Aorta (tissue), 5 donors: ENCODE data around the gene KIRREL2. TPM values are rescaled to one million over a fixed set of nuclear protein-coding genes. Genes with fewer than 3 reads are reported as not detected.
A peak's percentile ranks its signal among the peaks of the same experiment; 100 is the strongest.

Experiments
- ATAC-seq: fragments of 200-7000 bp; cut with Tn5 transposase; one replicate; pipeline ENCODE4 v1.9.1; 2022; ENCODE audit warnings: moderate library complexity; ENCODE audit not compliant: low FRiP score
- DNase-seq, 2 donors: peaks; one replicate each; pipeline ENCODE4 v3.0.0-alpha.2; 2020
- H3K27ac ChIP-seq, 2 donors: one replicate each; pipeline ENCODE4 v1.5.1; 2013; ENCODE audit warnings: low read length in 2 of 2, mild to moderate bottlenecking in 2 of 2, moderate library complexity in 2 of 2, control low read depth in 1 of 2, inconsistent platforms in 1 of 2, low read depth in 1 of 2
- H3K27me3 ChIP-seq, 2 donors: one replicate each; pipeline ENCODE4 v1.6.1; 2013; ENCODE audit warnings: control low read depth in 1 of 2, low read length in 1 of 2, mild to moderate bottlenecking in 1 of 2, moderate library complexity in 1 of 2; ENCODE audit not compliant: insufficient read depth in 2 of 2, control insufficient read depth in 1 of 2
- H3K36me3 ChIP-seq, 2 donors: one replicate each; pipeline ENCODE4 v1.6.1; 2013; ENCODE audit warnings: control low read depth in 1 of 2, low read length in 1 of 2, mild to moderate bottlenecking in 1 of 2; ENCODE audit not compliant: insufficient read depth in 2 of 2, control insufficient read depth in 1 of 2
- H3K4me1 ChIP-seq, 2 donors: one replicate each; pipeline ENCODE4 v1.6.1; 2013; ENCODE audit warnings: low read length in 2 of 2, control low read depth in 1 of 2, mild to moderate bottlenecking in 1 of 2, moderate library complexity in 1 of 2; ENCODE audit not compliant: insufficient read depth in 2 of 2, control insufficient read depth in 1 of 2
- H3K4me3 ChIP-seq, 2 donors: one replicate each; pipeline ENCODE4 v1.5.1; 2013; ENCODE audit warnings: low read length in 2 of 2, control low read depth in 1 of 2, mild to moderate bottlenecking in 1 of 2
- H3K9me3 ChIP-seq: one replicate; pipeline ENCODE4 v1.6.1; 2013; ENCODE audit warnings: mild to moderate bottlenecking, low read length; ENCODE audit not compliant: control insufficient read depth
- WGBS, 2 donors: extraction: QIAGEN DNeasy Blood & Tissue Kit; methylation state at CpG; one replicate each; pipeline ENCODE4 v1.1.7; 2013; 5-methylcytosine and 5-hydroxymethylcytosine counted together
- intact Hi-C, 2 donors: fragments of 100-400 bp; cut with DNase I; formaldehyde crosslinking; loops; one replicate each; pipeline versions ENCODE4 v1.14.2 to v1.15.0; 2022
- polyA plus RNA-seq, 2 donors: library from polyadenylated mRNA; stranded (reverse); fragments of 200-250 nt; gene quantifications; one replicate each; pipeline ENCODE4 v1.2.3, GENCODE V29; 2013
- total RNA-seq, 2 donors: library from RNA; stranded (reverse); fragmentation: NEBNext Ultra II Directional; extraction: Animal tissue kit (Norgen Biotek cat#: 25700); gene quantifications; one replicate each; pipeline ENCODE4 v1.2.1, GENCODE V29; 2021
- donor health status: healthy with polysubstance abuse.
- donor health status: Bipolar disorder and iron deficiency.
- donor health status: DM: no; HTN: no; CAD: no.
- donor health status: DM: no; HTN: no; CAD: no.
- donor health status: DM: yes; HTN: yes; CAD: no.

KIRREL2 gene
- total and polyA plus RNA-seq, 4 donors: 0.08 to 0.50 TPM; not detected in 2

DNA sequence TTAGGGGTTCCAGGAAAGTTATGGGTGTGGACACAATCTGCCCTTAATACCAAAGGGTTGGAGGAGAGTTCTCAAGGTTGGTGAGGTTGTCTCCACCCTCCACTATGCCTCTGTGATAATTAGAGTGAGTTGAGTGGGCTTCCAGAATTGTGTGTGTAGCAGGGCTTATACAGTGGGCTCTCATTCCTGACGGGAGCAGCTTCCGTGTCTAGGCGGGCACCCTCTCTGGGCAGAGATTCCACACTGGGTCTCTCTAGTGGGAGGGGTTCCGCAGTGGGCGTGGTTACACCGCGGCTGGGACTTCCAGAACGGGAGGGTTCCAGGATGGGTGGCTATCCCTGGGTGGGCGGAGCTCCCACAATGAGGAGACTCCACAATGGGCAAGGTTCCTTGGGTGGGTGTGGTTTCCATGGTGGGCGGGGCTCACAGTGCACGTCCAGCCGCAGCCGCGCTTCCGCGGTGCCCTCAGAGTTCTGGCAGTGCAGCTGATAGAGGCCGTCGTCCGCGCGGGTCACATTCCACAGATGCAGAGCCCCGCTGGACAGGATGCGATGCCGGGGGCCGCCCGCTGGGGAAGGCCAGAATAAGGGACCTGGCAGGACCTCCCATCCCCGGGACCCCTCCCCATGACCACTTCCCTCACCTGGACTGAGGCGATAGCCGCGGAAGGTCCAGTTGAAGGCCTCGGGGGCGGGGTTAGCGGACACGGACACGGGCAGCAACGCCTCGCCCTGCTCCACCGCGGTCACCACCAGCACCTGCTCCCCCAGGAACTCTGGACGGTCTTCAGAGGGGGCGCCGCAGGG, 12.8 kb upstream of the KIRREL2 start:
- DNase-seq: no peak
- no peaks in the 10 kb centered on the region for H3K36me3 ChIP-seq
- peaks cover 0 to 3% of the 10 kb centered on the region in 2 donors for H3K27me3 ChIP-seq
- no peak for ATAC-seq
- no peaks in the 10 kb centered on the region for H3K4me1 ChIP-seq
- H3K27ac ChIP-seq: no peak overlapping the region
- peaks cover 4% of the 10 kb centered on the region for H3K9me3 ChIP-seq
- intact Hi-C loops: no loop called here
- H3K4me3 ChIP-seq: no peak overlapping the region
- 5 to 7% methylated on average over 37 to 42 of the region's 42 CpGs for WGBS, 2 donors

DNA sequence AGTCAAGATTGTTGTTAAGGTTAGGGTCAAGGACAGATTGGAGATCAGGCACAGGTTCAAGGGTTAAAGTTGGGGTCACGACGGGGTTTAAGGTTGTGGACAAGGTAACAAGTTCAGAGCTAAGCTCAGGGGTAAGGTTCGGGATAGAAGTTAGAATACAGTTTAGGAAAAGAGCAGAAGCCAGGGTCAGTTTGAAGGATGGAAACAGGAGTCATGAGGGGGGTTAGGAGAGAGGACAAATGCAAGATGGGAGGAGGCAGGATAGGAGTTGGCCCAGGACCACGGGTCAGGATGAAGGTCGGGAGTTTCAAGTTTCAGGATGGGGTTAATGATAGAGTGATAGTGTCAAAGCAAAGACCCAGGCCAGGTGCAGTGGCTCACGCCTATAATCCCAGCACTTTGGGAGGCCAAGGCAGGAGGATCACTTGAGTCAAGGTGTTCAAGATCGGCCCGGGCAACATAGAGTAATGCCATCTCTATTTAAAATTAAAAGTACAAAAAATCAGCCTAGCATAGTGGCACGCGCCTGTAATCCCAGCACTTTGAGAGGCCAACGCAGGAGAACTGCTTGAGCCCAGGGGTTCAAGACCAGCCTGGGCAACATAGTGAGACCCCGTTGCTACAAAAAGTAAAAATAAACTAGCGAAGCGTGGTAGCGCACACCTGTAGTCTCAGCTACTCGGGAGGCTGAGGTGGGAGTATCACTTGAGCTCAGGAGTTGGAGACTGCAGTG, 12.1 kb upstream of the KIRREL2 start:
- Histone ChIP-seq H3K4me1 (no peaks in the 10 kb centered on the region), H3K9me3 (no peaks in the 10 kb centered on the region), H3K4me3 (no peak overlapping the region), H3K27me3 (peaks cover 0 to 3% of the 10 kb centered on the region in 2 donors), H3K27ac (no peak overlapping the region), H3K36me3 (no peaks in the 10 kb centered on the region)
- DNase-seq (no peak), ATAC-seq (no peak)
- 58 to 62% methylated on average over 16 of the region's 16 CpGs for whole genome bisulfite sequencing, 2 donors
- intact Hi-C loops: no loop called here

DNA sequence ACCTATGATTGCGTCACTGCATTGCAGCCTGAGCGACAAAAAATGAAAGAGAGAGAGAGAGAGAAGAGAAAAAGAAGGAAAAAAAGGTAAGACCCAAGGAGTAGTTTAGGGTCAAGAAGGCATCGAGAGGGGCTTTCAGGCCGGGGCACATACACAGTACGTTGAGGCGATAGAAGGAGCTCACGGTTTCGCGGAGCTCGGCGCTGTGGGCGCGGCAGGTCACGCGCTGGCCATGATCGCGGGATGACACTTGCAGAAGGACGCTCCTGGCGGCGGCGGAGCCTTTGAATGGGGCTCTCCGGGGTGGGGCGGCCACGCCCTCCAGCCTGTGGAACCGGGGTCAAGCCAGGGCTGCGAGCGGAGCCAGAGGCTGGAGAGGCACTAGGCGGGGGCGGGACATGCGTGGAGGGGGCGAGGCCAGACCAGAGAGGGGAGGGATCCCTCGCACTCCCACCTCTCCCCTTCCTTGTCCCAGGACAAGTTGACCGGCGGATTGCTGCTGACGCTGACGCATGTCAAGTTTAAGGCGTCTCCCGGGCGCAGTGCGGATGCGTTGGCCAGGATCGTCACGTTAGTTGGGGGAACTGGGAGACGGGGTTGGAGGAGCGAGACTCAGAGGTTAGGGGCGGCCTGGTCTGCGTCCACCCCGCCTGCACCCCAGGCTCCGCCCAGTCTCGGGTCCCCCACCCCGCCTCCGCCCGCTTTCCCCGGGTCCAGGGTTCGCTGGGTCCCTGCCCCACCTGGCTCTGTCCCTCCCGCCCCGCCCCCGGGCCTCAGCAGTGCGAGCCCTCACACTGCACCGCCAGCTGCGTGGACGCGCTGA, 11.3 kb upstream of the KIRREL2 start:
- Histone ChIP-seq H3K27ac (no peak overlapping the region), H3K9me3 (no peaks in the 10 kb centered on the region), H3K4me3 (no peak overlapping the region), H3K4me1 (no peaks in the 10 kb centered on the region), H3K36me3 (no peaks in the 10 kb centered on the region), H3K27me3 (peaks cover 0 to 3% of the 10 kb centered on the region in 2 donors)
- intact Hi-C loops: no loop called here
- peak; percentile 30 for ATAC-seq
- DNase-seq: no peak
- 3% methylated on average over 51 to 63 of the region's 63 CpGs for WGBS, 2 donors

DNA sequence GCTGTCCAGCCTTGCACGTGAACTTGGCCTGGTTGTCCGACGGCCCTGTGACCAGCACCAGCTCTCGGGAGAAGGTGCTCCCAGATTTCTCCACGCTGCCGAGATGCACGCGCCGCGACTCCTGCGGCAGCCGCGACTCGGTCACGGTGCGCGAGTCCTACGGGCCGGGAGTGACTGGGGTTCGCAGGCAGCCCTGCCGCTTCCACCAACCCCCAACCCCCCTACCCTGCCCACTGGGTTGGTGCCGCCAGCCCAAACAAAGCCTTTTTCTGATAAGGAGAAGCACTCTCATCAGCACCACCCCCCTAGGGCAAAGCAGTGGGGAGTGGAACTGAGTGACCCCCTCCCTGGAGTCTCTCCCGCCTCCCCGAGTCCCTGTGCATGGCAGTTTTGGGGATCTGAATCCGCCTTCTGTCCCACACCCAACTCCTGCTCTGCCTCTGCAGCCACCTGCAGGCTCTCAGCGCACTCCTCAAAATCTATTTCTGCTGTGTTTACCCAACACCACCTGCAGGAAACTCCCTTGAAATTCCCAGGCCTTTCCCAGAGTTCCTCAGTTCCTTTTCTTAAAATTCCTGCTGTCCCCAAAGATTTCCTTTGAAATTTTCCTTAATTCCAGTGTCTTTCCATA, 10.6 kb upstream of the KIRREL2 start:
- Histone ChIP-seq H3K9me3 (no peaks in the 10 kb centered on the region), H3K36me3 (no peaks in the 10 kb centered on the region), H3K27me3 (peaks cover 0 to 3% of the 10 kb centered on the region in 2 donors), H3K27ac (no peak overlapping the region), H3K4me1 (no peaks in the 10 kb centered on the region), H3K4me3 (no peak overlapping the region)
- ATAC-seq (no peak), DNase-seq (no peak)
- WGBS, 2 donors: 2% methylated on average over 26 of the region's 26 CpGs
- intact Hi-C loops: no loop called here

DNA sequence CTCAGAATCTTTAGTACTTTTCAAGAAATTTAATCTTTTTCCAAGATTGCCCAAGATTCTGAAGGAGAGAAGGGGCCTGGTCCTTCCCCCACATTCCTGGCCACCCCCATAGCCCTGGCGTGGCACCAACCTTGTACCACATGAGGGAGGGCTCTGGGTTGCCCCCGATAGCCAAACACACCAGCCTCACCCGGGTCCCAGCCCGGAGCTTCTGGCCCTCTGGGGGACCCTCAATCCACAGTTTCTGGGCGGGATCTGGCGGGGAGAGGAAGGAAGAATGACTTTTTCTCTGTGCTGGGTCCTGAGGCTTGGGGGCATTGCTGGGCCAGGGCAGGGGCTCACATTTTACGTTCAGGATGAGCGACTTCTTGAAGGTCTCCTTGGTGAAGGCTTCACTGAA, 8.8 kb upstream of the KIRREL2 start:
- intact Hi-C loops: no loop called here
- WGBS, 2 donors: 74 to 75% methylated on average over 8 of the region's 8 CpGs
- DNase-seq (no peak), ATAC-seq (no peak)
- Histone ChIP-seq H3K36me3 (no peaks in the 10 kb centered on the region), H3K27me3 (peaks cover 0 to 3% of the 10 kb centered on the region in 2 donors), H3K27ac (no peak overlapping the region), H3K4me1 (no peaks in the 10 kb centered on the region), H3K4me3 (no peak overlapping the region), H3K9me3 (no peaks in the 10 kb centered on the region)

DNA sequence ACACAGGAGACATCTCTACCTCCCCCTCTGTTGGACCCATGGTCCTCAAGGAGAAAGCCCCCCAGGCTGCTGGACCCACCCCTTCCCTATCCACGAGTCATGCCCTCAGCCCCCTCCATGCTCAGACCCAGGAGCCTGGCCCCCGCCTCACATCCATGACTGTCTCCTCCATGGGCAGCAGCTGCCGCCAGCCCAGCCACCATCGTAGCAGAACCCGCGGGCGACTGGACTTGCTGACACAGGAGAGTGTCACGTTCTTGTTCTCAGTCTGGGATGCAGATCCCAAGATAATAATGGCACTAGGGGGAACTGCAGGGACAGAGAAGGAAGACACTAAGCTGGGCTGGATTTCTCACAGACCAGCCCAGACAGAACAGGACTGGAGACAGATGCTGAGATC, 8.2 kb upstream of the KIRREL2 start:
- no peak overlapping the region for H3K27ac ChIP-seq

DNA sequence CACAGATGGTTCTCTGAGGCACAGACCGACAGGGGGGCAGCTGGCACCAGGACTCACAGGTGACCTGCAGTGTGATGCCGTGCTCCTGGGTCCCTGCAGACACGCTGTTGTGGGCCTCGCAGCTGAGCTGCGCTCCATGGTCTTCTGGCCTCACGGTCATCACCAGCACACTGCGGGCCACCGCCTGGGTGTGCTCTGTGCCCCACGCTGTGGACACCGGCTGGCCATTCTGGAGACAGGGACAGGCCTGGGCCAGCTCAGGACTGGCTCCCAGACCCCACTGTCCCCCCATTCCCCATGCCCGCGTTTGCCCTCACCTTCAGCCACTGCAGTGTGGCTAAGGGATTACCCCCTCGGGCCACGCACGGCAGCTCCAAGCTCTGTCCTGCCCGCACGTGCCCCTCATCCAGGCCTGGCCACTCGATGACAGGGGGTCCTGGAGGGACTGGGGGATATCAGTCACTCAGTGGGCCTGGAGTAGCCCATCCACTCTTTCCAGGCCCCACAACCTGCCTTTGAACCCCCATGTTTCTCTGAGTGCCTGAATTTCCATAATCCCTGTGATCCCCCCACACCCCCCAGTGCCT, 7.7 kb upstream of the KIRREL2 start:
- DNase-seq (peak in 1 of 2 donors; percentile 46), ATAC-seq (no peak)
- Histone ChIP-seq H3K27ac (no peak overlapping the region), H3K4me3 (no peak overlapping the region), H3K27me3 (peaks cover 0 to 2% of the 10 kb centered on the region in 2 donors), H3K9me3 (no peaks in the 10 kb centered on the region), H3K36me3 (no peaks in the 10 kb centered on the region), H3K4me1 (no peaks in the 10 kb centered on the region)
- intact Hi-C loops: no loop called here
- WGBS, 2 donors: 88 to 89% methylated on average over 18 of the region's 18 CpGs

More for the DNA sequence above, 8.2 kb upstream of the KIRREL2 start:
- H3K27me3 ChIP-seq: peaks cover 0 to 3% of the 10 kb centered on the region in 2 donors
- no peak overlapping the region for H3K4me3 ChIP-seq
- H3K9me3 ChIP-seq: no peaks in the 10 kb centered on the region
- 73 to 75% methylated on average over 8 of the region's 8 CpGs for WGBS, 2 donors
- H3K36me3 ChIP-seq: no peaks in the 10 kb centered on the region
- ATAC-seq (no peak), DNase-seq (no peak)
- H3K4me1 ChIP-seq: no peaks in the 10 kb centered on the region
- intact Hi-C loops: no loop called here
